Fibroblast of villous mesenchyme (primary cell): ENCODE measurements around the gene TNFRSF21. TPM values are rescaled to one million over a fixed set of nuclear protein-coding genes. Genes with fewer than 3 reads are reported as not detected.
A peak's percentile ranks its signal among the peaks of the same experiment; 100 is the strongest.

ENCODE experiments used
- DNase-seq: peaks from one replicate; pipeline ENCODE4 v3.0.0-alpha.2; 2010; ENCODE audit warnings: low read depth
- H3K4me3 ChIP-seq: 2 replicates; pipeline ENCODE4 v1.5.1; 2011; ENCODE audit warnings: low read depth, mild to moderate bottlenecking, low read length
- CTCF ChIP-seq: IDR thresholded peaks from 2 replicates; pipeline ENCODE4 v1.5.1; 2012; ENCODE audit warnings: low read depth, mild to moderate bottlenecking, low read length; ENCODE audit not compliant: insufficient read depth
- total RNA-seq: library from RNA; depleted of rRNA; stranded (reverse); fragments of >200 nt; gene quantifications from 2 replicates; pipeline ENCODE4 v1.2.3, GENCODE V29; 2012

TNFRSF21 gene
- total RNA-seq, 1 donor: 43.2 TPM

GRCh38 chr6:47310131-47310480 lies 401 bp upstream of the TNFRSF21 start:
- H3K4me3 ChIP-seq: peak overlapping the region; percentile 75

GRCh38 chr6:47308552-47309290 lies 984 bp downstream of the TNFRSF21 start:
- peak overlapping the region; percentile 75 for H3K4me3 ChIP-seq
- no peak for TF ChIP-seq CTCF
- DNase-seq: peak; percentile 45

More at GRCh38 chr6:47310131-47310480, 401 bp upstream of the TNFRSF21 start:
- DNase-seq: no peak
- TF ChIP-seq CTCF: no peak

- DNase-seq: peak; percentile 27
- no peak for TF ChIP-seq CTCF
- H3K4me3 ChIP-seq: peak overlapping the region; percentile 75
These were observed 1.5 kb downstream of the TNFRSF21 start for GRCh38 chr6:47308198-47308517.

GRCh38 chr6:47307362-47308197 lies 2.1 kb downstream of the TNFRSF21 start:
- DNase-seq: no peak
- peak overlapping the region; percentile 75 for H3K4me3 ChIP-seq
- TF ChIP-seq CTCF: no peak

GRCh38 chr6:47306887-47307286 lies 2.8 kb downstream of the TNFRSF21 start:
- DNase-seq: no peak
- no peak for TF ChIP-seq CTCF
- H3K4me3 ChIP-seq: peak overlapping the region; percentile 75

GRCh38 chr6:47303861-47304260 lies 5.8 kb downstream of the TNFRSF21 start:
- no peak for DNase-seq

More at GRCh38 chr6:47303861-47304260, 5.8 kb downstream of the TNFRSF21 start:
- H3K4me3 ChIP-seq: no peak overlapping the region
- TF ChIP-seq CTCF: no peak
